AG04449 (cell line): ENCODE measurements around the gene P2RY6.

Source experiments
- CTCF ChIA-PET: fragments of 350-600 bp; formaldehyde crosslinking; extraction: SDS; loops from one replicate; lab custom pipeline; 2021; ENCODE audit warnings: antibody characterized with exemption; lab: Yijun Ruan, JAX
- POLR2A ChIA-PET: fragments of 400-600, 350-600 bp; formaldehyde crosslinking; extraction: SDS; loops from one replicate; lab custom pipeline; 2020; ENCODE audit warnings: antibody characterized with exemption, inconsistent platforms; lab: Yijun Ruan, JAX
- DNase-seq: peaks from one replicate; pipeline ENCODE4 v3.0.0-alpha.2; 2010; ENCODE audit warnings: low read depth, low spot score
- H3K4me3 ChIP-seq: 2 replicates; pipeline ENCODE4 v1.5.1; 2011; ENCODE audit warnings: low read depth, mild to moderate bottlenecking, control low read depth, low read length
- TF ChIP-seq, protein P1 (sequence below): IDR thresholded peaks from one replicate; pipeline ENCODE4 v1.5.1; 2011; ENCODE audit warnings: mild to moderate bottlenecking, moderate library complexity, low read length, control low read depth, inconsistent platforms; ENCODE audit not compliant: insufficient read depth; ENCODE audit errors: missing control alignments

The P2RY6 gene

DNA sequence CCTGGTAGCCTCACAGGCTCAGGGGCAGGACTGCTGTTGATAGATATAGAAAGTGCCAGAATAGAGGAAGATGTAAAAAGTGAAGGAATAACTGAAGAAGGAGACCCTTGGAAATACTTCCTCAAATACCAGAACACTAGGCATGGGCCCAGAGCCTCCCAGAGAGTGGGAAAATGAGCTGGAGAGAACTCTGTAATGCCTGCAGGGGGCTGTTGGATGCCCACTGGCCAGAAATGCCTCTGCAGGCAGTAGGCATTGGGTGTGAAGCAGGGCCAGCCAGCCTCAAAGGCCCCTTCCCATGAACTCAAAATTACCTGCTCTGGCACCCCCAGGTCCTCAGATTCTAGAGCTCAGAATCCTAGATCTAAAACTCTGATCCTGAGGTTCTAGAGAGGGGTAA lies 38.9 kb upstream of the P2RY6 start:
- no peak overlapping the region for H3K4me3 ChIP-seq
- no peak for DNase-seq
- TF ChIP-seq, protein P1, sequence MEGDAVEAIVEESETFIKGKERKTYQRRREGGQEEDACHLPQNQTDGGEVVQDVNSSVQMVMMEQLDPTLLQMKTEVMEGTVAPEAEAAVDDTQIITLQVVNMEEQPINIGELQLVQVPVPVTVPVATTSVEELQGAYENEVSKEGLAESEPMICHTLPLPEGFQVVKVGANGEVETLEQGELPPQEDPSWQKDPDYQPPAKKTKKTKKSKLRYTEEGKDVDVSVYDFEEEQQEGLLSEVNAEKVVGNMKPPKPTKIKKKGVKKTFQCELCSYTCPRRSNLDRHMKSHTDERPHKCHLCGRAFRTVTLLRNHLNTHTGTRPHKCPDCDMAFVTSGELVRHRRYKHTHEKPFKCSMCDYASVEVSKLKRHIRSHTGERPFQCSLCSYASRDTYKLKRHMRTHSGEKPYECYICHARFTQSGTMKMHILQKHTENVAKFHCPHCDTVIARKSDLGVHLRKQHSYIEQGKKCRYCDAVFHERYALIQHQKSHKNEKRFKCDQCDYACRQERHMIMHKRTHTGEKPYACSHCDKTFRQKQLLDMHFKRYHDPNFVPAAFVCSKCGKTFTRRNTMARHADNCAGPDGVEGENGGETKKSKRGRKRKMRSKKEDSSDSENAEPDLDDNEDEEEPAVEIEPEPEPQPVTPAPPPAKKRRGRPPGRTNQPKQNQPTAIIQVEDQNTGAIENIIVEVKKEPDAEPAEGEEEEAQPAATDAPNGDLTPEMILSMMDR, result no peak
- POLR2A ChIA-PET, result no interaction called here
- CTCF ChIA-PET, result interaction anchor here (0.7 to 10.3 kb wide), 6 partner anchors 11 to 118 kb away, joined by 3 to 82 read pairs (median 4); no protein-coding TSS in a partner anchor

DNA sequence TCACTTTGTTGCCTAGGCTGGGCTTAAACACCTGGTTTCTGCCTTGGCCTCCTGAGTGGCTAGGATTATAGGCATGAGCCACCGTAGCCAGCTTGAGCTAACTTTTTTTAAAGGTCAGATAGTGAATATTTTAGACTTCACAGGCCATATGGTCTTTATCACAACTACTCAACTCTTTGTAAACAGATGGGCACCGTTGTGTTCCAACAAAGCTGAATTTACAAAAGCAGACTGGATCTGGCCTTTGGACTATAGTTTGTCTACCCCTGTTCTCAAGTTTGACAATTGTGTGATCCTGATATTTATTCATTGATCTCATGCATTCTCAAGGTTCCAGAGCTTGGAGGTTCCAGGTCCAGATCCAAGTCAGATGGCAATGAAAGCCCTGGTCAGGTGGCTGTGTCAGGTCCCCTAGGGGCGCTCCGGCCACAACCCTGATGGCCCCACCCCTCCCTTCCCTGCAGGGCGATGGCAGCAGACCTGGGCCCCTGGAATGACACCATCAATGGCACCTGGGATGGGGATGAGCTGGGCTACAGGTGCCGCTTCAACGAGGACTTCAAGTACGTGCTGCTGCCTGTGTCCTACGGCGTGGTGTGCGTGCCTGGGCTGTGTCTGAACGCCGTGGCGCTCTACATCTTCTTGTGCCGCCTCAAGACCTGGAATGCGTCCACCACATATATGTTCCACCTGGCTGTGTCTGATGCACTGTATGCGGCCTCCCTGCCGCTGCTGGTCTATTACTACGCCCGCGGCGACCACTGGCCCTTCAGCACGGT lies 38.3 kb upstream of the P2RY6 start:
- POLR2A ChIA-PET, result no interaction called here
- no peak for DNase-seq
- TF ChIP-seq, protein P1, result no peak
- CTCF ChIA-PET, result interaction anchor here (0.7 to 10.3 kb wide), 4 partner anchors 11 to 117 kb away, joined by 3 to 82 read pairs (median 4); no protein-coding TSS in a partner anchor
- no peak overlapping the region for H3K4me3 ChIP-seq

DNA sequence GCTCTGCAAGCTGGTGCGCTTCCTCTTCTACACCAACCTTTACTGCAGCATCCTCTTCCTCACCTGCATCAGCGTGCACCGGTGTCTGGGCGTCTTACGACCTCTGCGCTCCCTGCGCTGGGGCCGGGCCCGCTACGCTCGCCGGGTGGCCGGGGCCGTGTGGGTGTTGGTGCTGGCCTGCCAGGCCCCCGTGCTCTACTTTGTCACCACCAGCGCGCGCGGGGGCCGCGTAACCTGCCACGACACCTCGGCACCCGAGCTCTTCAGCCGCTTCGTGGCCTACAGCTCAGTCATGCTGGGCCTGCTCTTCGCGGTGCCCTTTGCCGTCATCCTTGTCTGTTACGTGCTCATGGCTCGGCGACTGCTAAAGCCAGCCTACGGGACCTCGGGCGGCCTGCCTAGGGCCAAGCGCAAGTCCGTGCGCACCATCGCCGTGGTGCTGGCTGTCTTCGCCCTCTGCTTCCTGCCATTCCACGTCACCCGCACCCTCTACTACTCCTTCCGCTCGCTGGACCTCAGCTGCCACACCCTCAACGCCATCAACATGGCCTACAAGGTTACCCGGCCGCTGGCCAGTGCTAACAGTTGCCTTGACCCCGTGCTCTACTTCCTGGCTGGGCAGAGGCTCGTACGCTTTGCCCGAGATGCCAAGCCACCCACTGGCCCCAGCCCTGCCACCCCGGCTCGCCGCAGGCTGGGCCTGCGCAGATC lies 37.5 kb upstream of the P2RY6 start:
- CTCF ChIA-PET, result interaction anchor here (3.5 to 12.9 kb wide), 3 partner anchors 10 to 56 kb away, joined by 26 to 210 read pairs (median 82); no protein-coding TSS in a partner anchor
- DNase-seq, result no peak
- POLR2A ChIA-PET, result no interaction called here
- TF ChIP-seq, protein P1, result no peak
- H3K4me3 ChIP-seq, result no peak overlapping the region

DNA sequence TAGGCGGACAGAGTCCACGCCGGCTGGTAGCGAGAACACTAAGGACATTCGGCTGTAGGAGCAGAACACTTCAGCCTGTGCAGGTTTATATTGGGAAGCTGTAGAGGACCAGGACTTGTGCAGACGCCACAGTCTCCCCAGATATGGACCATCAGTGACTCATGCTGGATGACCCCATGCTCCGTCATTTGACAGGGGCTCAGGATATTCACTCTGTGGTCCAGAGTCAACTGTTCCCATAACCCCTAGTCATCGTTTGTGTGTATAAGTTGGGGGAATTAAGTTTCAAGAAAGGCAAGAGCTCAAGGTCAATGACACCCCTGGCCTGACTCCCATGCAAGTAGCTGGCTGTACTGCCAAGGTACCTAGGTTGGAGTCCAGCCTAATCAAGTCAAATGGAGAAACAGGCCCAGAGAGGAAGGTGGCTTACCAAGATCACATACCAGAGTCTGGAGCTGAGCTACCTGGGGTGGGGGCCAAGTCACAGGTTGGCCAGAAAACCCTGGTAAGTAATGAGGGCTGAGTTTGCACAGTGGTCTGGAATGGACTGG lies 36.8 kb upstream of the P2RY6 start:
- CTCF ChIA-PET, result interaction anchor here (0.5 to 12.9 kb wide), 11 partner anchors 9 to 649 kb away, joined by 3 to 210 read pairs (median 4); partner anchors contain the start of gene P2RY2

DNA sequence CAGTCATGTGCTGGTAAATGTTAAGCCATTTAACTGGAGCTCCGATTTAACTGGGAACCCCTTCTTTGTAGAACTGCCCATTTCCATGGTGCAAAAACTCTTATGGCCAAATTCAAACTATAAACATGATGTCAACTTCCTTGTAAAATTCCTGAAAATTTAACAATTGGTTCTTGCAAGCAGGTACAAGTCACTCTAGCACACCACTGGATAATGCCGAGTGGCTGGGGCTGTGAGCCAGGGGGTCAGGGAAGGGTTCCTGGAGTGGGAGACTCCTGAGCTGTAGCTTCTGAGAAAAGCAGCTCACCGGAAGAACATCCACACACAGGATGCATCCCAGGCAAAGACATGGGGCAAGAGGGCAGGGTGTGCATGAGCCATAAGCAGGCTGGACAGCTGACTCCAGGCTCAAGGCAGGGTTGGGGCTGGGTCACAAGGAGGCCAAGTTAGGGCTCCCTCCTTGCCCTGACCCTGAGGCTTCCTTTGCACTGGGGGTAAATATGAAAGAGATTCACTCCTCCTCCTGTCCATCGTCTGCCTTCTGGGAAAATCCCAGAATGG lies 35.9 kb upstream of the P2RY6 start:
- TF ChIP-seq, protein P1, result no peak
- CTCF ChIA-PET, result interaction anchor here (0.8 to 12.9 kb wide), 20 partner anchors 8 to 650 kb away, joined by 3 to 210 read pairs (median 4); partner anchors contain the start of gene P2RY2
- POLR2A ChIA-PET, result interaction anchor here (0.7 kb wide), 1 partner anchor 21 kb away, joined by 4 read pairs; no protein-coding TSS in a partner anchor
- H3K4me3 ChIP-seq, result no peak overlapping the region
- DNase-seq, result no peak

More for the DNA sequence above, 36.8 kb upstream of the P2RY6 start:
- TF ChIP-seq, protein P1, result no peak
- POLR2A ChIA-PET, result no interaction called here
- no peak for DNase-seq
- no peak overlapping the region for H3K4me3 ChIP-seq
